Activated CD4-positive, alpha-beta T cell treated with anti-CD3 and anti-CD28 coated beads, Interleukin-2, amount 50 U/mL, for 24 hours (primary cell): ENCODE data around the gene LYPD6B.

Source experiments
- DNase-seq, 2 donors: peaks; one replicate each; pipeline ENCODE4 v3.0.0-alpha.2; 2020; ENCODE audit warnings: low read depth in 1 of 2, low spot score in 1 of 2

LYPD6B gene

GRCh38 chr2:149156971-149157740, 118.7 kb downstream of the LYPD6B start:
- no peak for DNase-seq

- DNase-seq: no peak
Measured at GRCh38 chr2:149158957-149159356, 120.5 kb downstream of the LYPD6B start.

- no peak for DNase-seq
Measured at GRCh38 chr2:149160195-149160594, 121.7 kb downstream of the LYPD6B start.

- DNase-seq: peak in 1 of 2 donors; percentile 6
Measured at GRCh38 chr2:149160701-149161217, 122.3 kb downstream of the LYPD6B start.

GRCh38 chr2:149161481-149162225, 123.2 kb downstream of the LYPD6B start:
- DNase-seq: no peak

- DNase-seq: no peak
Measured at GRCh38 chr2:149164296-149164695, 125.8 kb downstream of the LYPD6B start.

- no peak for DNase-seq
Measured at GRCh38 chr2:149164827-149165226, 126.3 kb downstream of the LYPD6B start.

GRCh38 chr2:149167001-149167780, 128.7 kb downstream of the LYPD6B start:
- peak in 1 of 2 donors; percentile 3 for DNase-seq

GRCh38 chr2:149167941-149168340, 129.4 kb downstream of the LYPD6B start:
- DNase-seq: no peak

GRCh38 chr2:149169656-149170055, 131.2 kb downstream of the LYPD6B start:
- no peak for DNase-seq

- no peak for DNase-seq
Measured at GRCh38 chr2:149170156-149170555, 131.7 kb downstream of the LYPD6B start.

- DNase-seq: no peak
Measured at GRCh38 chr2:149170911-149171310, 132.4 kb downstream of the LYPD6B start.

- no peak for DNase-seq
Measured at GRCh38 chr2:149173220-149173619, 134.7 kb downstream of the LYPD6B start.

GRCh38 chr2:149175956-149176355, 137.5 kb downstream of the LYPD6B start:
- DNase-seq: no peak

GRCh38 chr2:149178612-149179011, 140.1 kb downstream of the LYPD6B start:
- no peak for DNase-seq

- no peak for DNase-seq
Measured at GRCh38 chr2:149180226-149180875, 141.9 kb downstream of the LYPD6B start.

- DNase-seq: no peak
Measured at GRCh38 chr2:149183187-149183586, 144.7 kb downstream of the LYPD6B start.

- DNase-seq: no peak
Measured at GRCh38 chr2:149184991-149185390, 146.5 kb downstream of the LYPD6B start.

GRCh38 chr2:149185942-149186490, 147.5 kb downstream of the LYPD6B start:
- no peak for DNase-seq

GRCh38 chr2:149187057-149187456, 148.6 kb downstream of the LYPD6B start:
- DNase-seq: no peak

- DNase-seq: no peak
Measured at GRCh38 chr2:149188291-149188690, 149.8 kb downstream of the LYPD6B start.
